HepG2 (cell line): ENCODE results near the gene CYP27A1. TPM values are rescaled to one million over a fixed set of nuclear protein-coding genes. Genes with fewer than 3 reads are reported as not detected.

Source experiments
- AKAP8 ChIP-seq: sonication (generic); formaldehyde crosslinking; IDR thresholded peaks from 2 replicates; pipeline ENCODE4 v1.5.1; 2020; ENCODE audit warnings: mild to moderate bottlenecking, missing genetic modification reagents
- ATF1 ChIP-seq: IDR thresholded peaks from 2 replicates; pipeline ENCODE4 v1.6.1; 2016; ENCODE audit warnings: mild to moderate bottlenecking, control low read depth
- DNMT3B ChIP-seq: conservative IDR thresholded peaks from 2 replicates; pipeline ENCODE4 v1.6.1; 2016; ENCODE audit warnings: missing biosample characterization, control low read depth
- DZIP1 ChIP-seq: sonication (generic); formaldehyde crosslinking; IDR thresholded peaks from 2 replicates; pipeline ENCODE4 v1.5.0; 2020; ENCODE audit warnings: mild to moderate bottlenecking, missing genetic modification reagents
- KMT2A ChIP-seq: sonication (generic); formaldehyde crosslinking; IDR thresholded peaks from 2 replicates; pipeline ENCODE4 v1.4.0; 2020; ENCODE audit warnings: missing genetic modification reagents
- NFE2L1 ChIP-seq: sonication (generic); formaldehyde crosslinking; IDR thresholded peaks from 2 replicates; pipeline ENCODE4 v1.4.0; 2020; ENCODE audit warnings: missing genetic modification reagents, mild to moderate bottlenecking, borderline replicate concordance
- NFYC ChIP-seq: IDR thresholded peaks from 2 replicates; pipeline ENCODE4 v1.6.1; 2016; ENCODE audit warnings: missing genetic modification reagents, missing compliant biosample characterization
- PITX1 ChIP-seq: sonication (generic); formaldehyde crosslinking; IDR thresholded peaks from 2 replicates; pipeline ENCODE4 v1.5.1; 2020; ENCODE audit warnings: mild to moderate bottlenecking, missing genetic modification reagents
- ZBTB3 ChIP-seq: sonication (generic); formaldehyde crosslinking; IDR thresholded peaks from 2 replicates; pipeline ENCODE4 v1.4.0; 2020; ENCODE audit warnings: low read depth, mild to moderate bottlenecking, moderate library complexity, missing genetic modification reagents, borderline replicate concordance
- ZNF136 ChIP-seq: sonication (generic); formaldehyde crosslinking; IDR thresholded peaks from 2 replicates; pipeline ENCODE4 v1.8.1; 2022; ENCODE audit warnings: low read depth, mild to moderate bottlenecking, moderate library complexity, missing genetic modification reagents
- ZNF251 ChIP-seq: sonication (generic); formaldehyde crosslinking; IDR thresholded peaks from 2 replicates; pipeline ENCODE4 v1.9.0; 2021; ENCODE audit warnings: mild to moderate bottlenecking, missing genetic modification reagents
- ZNF331 ChIP-seq: sonication (generic); formaldehyde crosslinking; IDR thresholded peaks from 2 replicates; pipeline ENCODE4 v1.4.0; 2020; ENCODE audit warnings: missing genetic modification reagents
- ZNF747 ChIP-seq: sonication (generic); formaldehyde crosslinking; IDR thresholded peaks from 2 replicates; pipeline ENCODE4 v1.8.1; 2023; ENCODE audit warnings: missing genetic modification reagents, mild to moderate bottlenecking, borderline replicate concordance
- ZNF761 ChIP-seq: sonication (generic); formaldehyde crosslinking; conservative IDR thresholded peaks from 2 replicates; pipeline ENCODE4 v1.4.0; 2020; ENCODE audit warnings: mild to moderate bottlenecking, missing genetic modification reagents
- ZSCAN22 ChIP-seq: sonication (generic); formaldehyde crosslinking; IDR thresholded peaks from 2 replicates; pipeline ENCODE4 v1.4.0; 2020; ENCODE audit warnings: mild to moderate bottlenecking, missing genetic modification reagents
- ZSCAN5A ChIP-seq: sonication (generic); formaldehyde crosslinking; IDR thresholded peaks from 2 replicates; pipeline ENCODE4 v1.8.0; 2022; ENCODE audit warnings: mild to moderate bottlenecking, missing genetic modification reagents, borderline replicate concordance
- polyA plus RNA-seq, 8 experiments: library from polyadenylated mRNA; depleted of rRNA in 3 of 8; stranded (reverse) in 7 of 8; unstranded in 1 of 8; fragments of >200 nt; fragmentation: Illumina TruSeq in 4 of 8; extraction: Trizol in 4 of 8; gene quantifications; 2 replicates each; pipeline versions ENCODE4 v1.2.1 to v1.2.3, GENCODE V29; 2011 to 2016; ENCODE audit warnings: low read depth in 4 of 8, missing spikeins in 1 of 8, mixed read lengths in 1 of 8; ENCODE audit not compliant: insufficient read depth in 1 of 8
- total RNA-seq, 5 experiments: library from RNA; depleted of rRNA; stranded (reverse); fragments of >200 nt; fragmentation: Illumina TruSeq; extraction: Trizol; gene quantifications; 2 replicates each; pipeline ENCODE4 v1.2.3, GENCODE V29; 2016; ENCODE audit warnings: low read depth in 1 of 5
- TF ChIP-seq, protein P1 (sequence below): sonication (generic); formaldehyde crosslinking; IDR thresholded peaks from 2 replicates; pipeline ENCODE4 v1.9.0; 2021; ENCODE audit warnings: mild to moderate bottlenecking, missing genetic modification reagents
- TF ChIP-seq, protein P2 (sequence below): sonication (generic); formaldehyde crosslinking; IDR thresholded peaks from 2 replicates; pipeline ENCODE4 v1.8.1; 2023; ENCODE audit warnings: mild to moderate bottlenecking, moderate library complexity, missing genetic modification reagents

Gene CYP27A1
- total and polyA plus RNA-seq, 2 of the 13 experiments (the other 11 are each of a cell fraction or from before 2014, with no cell fraction given), result 157 to 266 TPM

- TF ChIP-seq ZSCAN5A (no peak), DNMT3B (CRISPR knock-in tag) (no peak; the same call in 1 of the 2 replicates), NFE2L1 (CRISPR knock-in tag) (no peak), ZNF136 (CRISPR knock-in tag) (peak; percentile 70; the same call in 1 of the 2 replicates), NFYC (CRISPR knock-in tag) (no peak), ZNF747 (CRISPR knock-in tag) (0 out of 2 replicates have a peak, but pooled peaks have one; percentile 24), ZNF761 (CRISPR knock-in tag) (peak; percentile 58; the same call in 1 of the 2 replicates), DZIP1 (CRISPR knock-in tag) (no peak), ZNF331 (CRISPR knock-in tag) (peak; percentile 88), ZBTB3 (CRISPR knock-in tag) (no peak), KMT2A (CRISPR knock-in tag) (0 out of 2 replicates have a peak, but pooled peaks have one; percentile 45), ATF1 (CRISPR knock-in tag) (0 out of 2 replicates have a peak, but pooled peaks have one; percentile 3), PITX1 (CRISPR knock-in tag) (peak; percentile 55; the same call in 1 of the 2 replicates), ZNF251 (CRISPR knock-in tag) (no peak), AKAP8 (peak; percentile 75; the same call in 1 of the 2 replicates), ZSCAN22 (CRISPR knock-in tag) (no peak)
- TF ChIP-seq, protein P1, sequence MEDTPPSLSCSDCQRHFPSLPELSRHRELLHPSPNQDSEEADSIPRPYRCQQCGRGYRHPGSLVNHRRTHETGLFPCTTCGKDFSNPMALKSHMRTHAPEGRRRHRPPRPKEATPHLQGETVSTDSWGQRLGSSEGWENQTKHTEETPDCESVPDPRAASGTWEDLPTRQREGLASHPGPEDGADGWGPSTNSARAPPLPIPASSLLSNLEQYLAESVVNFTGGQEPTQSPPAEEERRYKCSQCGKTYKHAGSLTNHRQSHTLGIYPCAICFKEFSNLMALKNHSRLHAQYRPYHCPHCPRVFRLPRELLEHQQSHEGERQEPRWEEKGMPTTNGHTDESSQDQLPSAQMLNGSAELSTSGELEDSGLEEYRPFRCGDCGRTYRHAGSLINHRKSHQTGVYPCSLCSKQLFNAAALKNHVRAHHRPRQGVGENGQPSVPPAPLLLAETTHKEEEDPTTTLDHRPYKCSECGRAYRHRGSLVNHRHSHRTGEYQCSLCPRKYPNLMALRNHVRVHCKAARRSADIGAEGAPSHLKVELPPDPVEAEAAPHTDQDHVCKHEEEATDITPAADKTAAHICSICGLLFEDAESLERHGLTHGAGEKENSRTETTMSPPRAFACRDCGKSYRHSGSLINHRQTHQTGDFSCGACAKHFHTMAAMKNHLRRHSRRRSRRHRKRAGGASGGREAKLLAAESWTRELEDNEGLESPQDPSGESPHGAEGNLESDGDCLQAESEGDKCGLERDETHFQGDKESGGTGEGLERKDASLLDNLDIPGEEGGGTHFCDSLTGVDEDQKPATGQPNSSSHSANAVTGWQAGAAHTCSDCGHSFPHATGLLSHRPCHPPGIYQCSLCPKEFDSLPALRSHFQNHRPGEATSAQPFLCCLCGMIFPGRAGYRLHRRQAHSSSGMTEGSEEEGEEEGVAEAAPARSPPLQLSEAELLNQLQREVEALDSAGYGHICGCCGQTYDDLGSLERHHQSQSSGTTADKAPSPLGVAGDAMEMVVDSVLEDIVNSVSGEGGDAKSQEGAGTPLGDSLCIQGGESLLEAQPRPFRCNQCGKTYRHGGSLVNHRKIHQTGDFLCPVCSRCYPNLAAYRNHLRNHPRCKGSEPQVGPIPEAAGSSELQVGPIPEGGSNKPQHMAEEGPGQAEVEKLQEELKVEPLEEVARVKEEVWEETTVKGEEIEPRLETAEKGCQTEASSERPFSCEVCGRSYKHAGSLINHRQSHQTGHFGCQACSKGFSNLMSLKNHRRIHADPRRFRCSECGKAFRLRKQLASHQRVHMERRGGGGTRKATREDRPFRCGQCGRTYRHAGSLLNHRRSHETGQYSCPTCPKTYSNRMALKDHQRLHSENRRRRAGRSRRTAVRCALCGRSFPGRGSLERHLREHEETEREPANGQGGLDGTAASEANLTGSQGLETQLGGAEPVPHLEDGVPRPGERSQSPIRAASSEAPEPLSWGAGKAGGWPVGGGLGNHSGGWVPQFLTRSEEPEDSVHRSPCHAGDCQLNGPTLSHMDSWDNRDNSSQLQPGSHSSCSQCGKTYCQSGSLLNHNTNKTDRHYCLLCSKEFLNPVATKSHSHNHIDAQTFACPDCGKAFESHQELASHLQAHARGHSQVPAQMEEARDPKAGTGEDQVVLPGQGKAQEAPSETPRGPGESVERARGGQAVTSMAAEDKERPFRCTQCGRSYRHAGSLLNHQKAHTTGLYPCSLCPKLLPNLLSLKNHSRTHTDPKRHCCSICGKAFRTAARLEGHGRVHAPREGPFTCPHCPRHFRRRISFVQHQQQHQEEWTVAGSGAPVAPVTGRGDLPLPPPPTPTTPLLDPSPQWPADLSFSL, result 0 out of 2 replicates have a peak, but pooled peaks have one; percentile 18
- TF ChIP-seq, protein P2, sequence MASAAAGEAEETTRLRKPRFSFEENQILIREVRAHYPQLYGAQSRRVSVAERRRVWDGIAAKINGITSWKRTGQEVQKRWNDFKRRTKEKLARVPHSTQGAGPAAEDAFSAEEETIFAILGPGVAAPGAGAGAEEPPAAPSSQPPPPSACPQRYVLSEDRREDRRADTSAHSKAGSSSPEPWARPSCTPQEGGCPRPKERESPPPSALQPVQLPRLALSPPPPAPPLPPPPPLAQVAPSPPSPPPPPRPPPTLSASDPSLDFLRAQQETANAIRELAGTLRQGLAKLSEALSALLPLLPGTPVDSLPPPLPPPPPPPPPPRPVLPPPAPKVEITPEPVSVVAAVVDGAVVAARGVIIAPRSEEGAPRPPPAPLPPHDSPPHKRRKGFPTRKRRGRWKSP (CRISPR knock-in tag), result peak; percentile 25; the same call in 1 of the 2 replicates
Observed at GRCh38 chr2:218806346-218806978, 24.5 kb downstream of the CYP27A1 start (continued).
